H1 (cell line): ENCODE data around the gene C19orf25. TPM values are rescaled to one million over a fixed set of nuclear protein-coding genes. Genes with fewer than 3 reads are reported as not detected.

Experiments used
- CHD7 ChIP-seq: fragments of 300-600 bp; sonication (generic); IDR thresholded peaks from 2 replicates; pipeline ENCODE4 v1.7.1; 2012; ENCODE audit warnings: low read length, moderate library complexity, mild to moderate bottlenecking, inconsistent platforms; ENCODE audit not compliant: insufficient replicate concordance
- NANOG ChIP-seq: IDR thresholded peaks from 2 replicates; pipeline ENCODE4 v1.6.1; 2011; ENCODE audit warnings: low read length, low read depth, mild to moderate bottlenecking, inconsistent platforms; ENCODE audit not compliant: insufficient read depth, poor library complexity, severe bottlenecking
- POLR2A ChIP-seq, 2 experiments: IDR thresholded peaks; 1 replicate in 1 of 2; 2 replicates in 1 of 2; pipeline ENCODE4 v1.6.1; 2011; ENCODE audit warnings: low read depth in 2 of 2, low read length in 2 of 2, mild to moderate bottlenecking in 2 of 2; ENCODE audit errors: control extremely low read depth in 1 of 2
- SRF ChIP-seq: IDR thresholded peaks from 2 replicates; pipeline ENCODE4 v1.6.1; 2011; ENCODE audit warnings: mild to moderate bottlenecking, low read depth, low read length, moderate library complexity
- TBP ChIP-seq: IDR thresholded peaks from 2 replicates; pipeline ENCODE4 v1.6.1; 2011; ENCODE audit warnings: low read depth, low read length, improper control_type of control experiment
- polyA plus RNA-seq, 7 experiments: library from polyadenylated mRNA; depleted of rRNA in 3 of 7; stranded (reverse) in 5 of 7; unstranded in 2 of 7; fragments of >200 nt in 5 of 7; fragments of 200-250 nt in 2 of 7; gene quantifications; 1 replicate in 5 of 7; 2 replicates in 1 of 7; 4 replicates in 1 of 7; pipeline versions ENCODE4 v1.2.1 to v1.2.3, GENCODE V29; 2011 to 2013; ENCODE audit warnings: missing spikeins in 2 of 7, mixed read lengths in 2 of 7
- total RNA-seq: library from RNA; stranded (reverse); fragmentation: NEBNext Ultra II Directional; extraction: Animal tissue kit (Norgen Biotek cat#: 25700); gene quantifications from 2 replicates; pipeline ENCODE4 v1.2.1, GENCODE V29; 2021

Gene C19orf25
- total and polyA plus RNA-seq, 2 of the 8 experiments (the other 6 are each of a cell fraction or from before 2014, with no cell fraction given), result 41.3 to 67.4 TPM

GRCh38 chr19:1431759-1432506 is 47.1 kb downstream of the C19orf25 start (continued):
- TF ChIP-seq NANOG, result no peak
- no peak for TF ChIP-seq POLR2A (IDR thresholded peaks at IDR 0.05; ENCODE audit: control extremely low read depth in 1 of 2, low read depth in 2 of 2, low read length in 2 of 2)
- TF ChIP-seq TBP, result no peak
- TF ChIP-seq SRF, result no peak
- no peak for TF ChIP-seq CHD7
